ENCODE data around the gene SLC10A7.
A peak's percentile ranks its signal among the peaks of the same experiment; 100 is the strongest.

The SLC10A7 gene

GRCh38 chr4:146439999-146440398 is 81.7 kb downstream of the SLC10A7 start:
- DNase-seq = no peak

- no peak for DNase-seq
Measured at GRCh38 chr4:146439437-146439836, 82.3 kb downstream of the SLC10A7 start.

GRCh38 chr4:146437778-146438177 is 84.0 kb downstream of the SLC10A7 start:
- no peak for DNase-seq

GRCh38 chr4:146436423-146437162 is 85.1 kb downstream of the SLC10A7 start:
- DNase-seq = no peak

- no peak for DNase-seq
Measured at GRCh38 chr4:146435962-146436361, 85.8 kb downstream of the SLC10A7 start.

- DNase-seq = no peak
Measured at GRCh38 chr4:146432065-146432464, 89.7 kb downstream of the SLC10A7 start.

GRCh38 chr4:146428298-146428697 is 93.4 kb downstream of the SLC10A7 start:
- DNase-seq = no peak

- no peak for DNase-seq
Measured at GRCh38 chr4:146417822-146418221, 103.9 kb downstream of the SLC10A7 start.

- no peak for DNase-seq
Measured at GRCh38 chr4:146415829-146416228, 105.9 kb downstream of the SLC10A7 start.

- DNase-seq = no peak
Measured at GRCh38 chr4:146407669-146408084, 114.1 kb downstream of the SLC10A7 start.

- no peak for DNase-seq
Measured at GRCh38 chr4:146407257-146407656, 114.5 kb downstream of the SLC10A7 start.

GRCh38 chr4:146401274-146401673 is 120.5 kb downstream of the SLC10A7 start:
- no peak for DNase-seq

- DNase-seq = no peak
Measured at GRCh38 chr4:146398896-146399445, 122.8 kb downstream of the SLC10A7 start.

- no peak for DNase-seq
Measured at GRCh38 chr4:146398404-146398803, 123.3 kb downstream of the SLC10A7 start.

GRCh38 chr4:146389561-146389960 is 132.2 kb downstream of the SLC10A7 start:
- DNase-seq = no peak

- DNase-seq = no peak
Measured at GRCh38 chr4:146382194-146382593, 139.5 kb downstream of the SLC10A7 start.

- DNase-seq = no peak
Measured at GRCh38 chr4:146381263-146381872, 140.4 kb downstream of the SLC10A7 start.

GRCh38 chr4:146379744-146380143 is 142.0 kb downstream of the SLC10A7 start:
- no peak for DNase-seq

GRCh38 chr4:146371812-146372211 is 149.9 kb downstream of the SLC10A7 start:
- no peak for DNase-seq

GRCh38 chr4:146370841-146371240 is 150.9 kb downstream of the SLC10A7 start:
- no peak for DNase-seq

GRCh38 chr4:146369446-146369845 is 152.3 kb downstream of the SLC10A7 start:
- DNase-seq = no peak

GRCh38 chr4:146368209-146368608 is 153.5 kb downstream of the SLC10A7 start:
- DNase-seq = peak in 1 of 51 donors; percentile 40

- no peak for DNase-seq
Measured at GRCh38 chr4:146367347-146367746, 154.4 kb downstream of the SLC10A7 start.
